HCT116 (cell line): ENCODE measurements around the gene ZZZ3. TPM values are rescaled to one million over a fixed set of nuclear protein-coding genes. Genes with fewer than 3 reads are reported as not detected.
A peak's percentile ranks its signal among the peaks of the same experiment; 100 is the strongest.

Experiments
- ATAC-seq: fragments of 200-7000 bp; cut with Tn5 transposase; 2 replicates; pipeline ENCODE4 v1.9.1; 2020; ENCODE audit warnings: mild to moderate bottlenecking, moderate library complexity
- Bru-seq: library from RNA; stranded (reverse); fragments of 400-500 nt; gene quantifications from one replicate; lab custom pipeline; 2021; lab: Mats Ljungman, UMichigan
- BruChase-seq, 2 experiments: library from RNA; stranded (reverse); fragments of 400-500 nt; gene quantifications; one replicate each; lab custom pipeline; 2021; lab: Mats Ljungman, UMichigan
- BruUV-seq: library from RNA; stranded (reverse); fragments of 400-500 nt; replicated peaks from 2 replicates; lab custom pipeline; 2021; lab: Mats Ljungman, UMichigan
- CTCF ChIA-PET: fragments of 300-600 bp; sonication (Branson Sonifier 250); formaldehyde crosslinking; loops from one replicate; lab custom pipeline; 2021; ENCODE audit warnings: antibody characterized with exemption; lab: Charles Lee
- POLR2A ChIA-PET: fragments of 300-600, 350-600 bp; sonication (Branson Sonifier 250); formaldehyde crosslinking; loops from one replicate; lab custom pipeline; 2021; ENCODE audit warnings: antibody characterized with exemption; lab: Charles Lee
- RAD21 ChIA-PET, 2 experiments: fragments of 300-600 bp; sonication (Branson Sonifier 250); formaldehyde crosslinking; loops; one replicate each; lab custom pipeline; 2023; ENCODE audit warnings: low total read pairs in 2 of 2; ENCODE audit not compliant: uncharacterized antibody in 2 of 2, unreplicated experiment in 2 of 2, low non-redundant PET in 1 of 2; lab: Charles Lee
- DNase-seq: peaks from one replicate; pipeline ENCODE4 v3.0.0-alpha.2; 2010; ENCODE audit warnings: low read depth, low spot score
- H2AFZ ChIP-seq: fragments of 200-600 bp; shearing (Covaris generic), sonication (generic); 2 replicates; pipeline ENCODE4 v1.6.1; 2017; ENCODE audit warnings: low read depth, mixed run types, mixed read lengths, antibody characterized with exemption, low read length; ENCODE audit not compliant: poor library complexity, severe bottlenecking
- H3K27ac ChIP-seq: 2 replicates; pipeline ENCODE4 v1.5.1; 2012; ENCODE audit warnings: low read depth, low read length
- H3K27me3 ChIP-seq: fragments of 200-600 bp; sonication (generic); 2 replicates; pipeline ENCODE4 v1.6.1; 2016; ENCODE audit warnings: mixed run types, low read length, mixed read lengths; ENCODE audit not compliant: insufficient read depth
- H3K36me3 ChIP-seq, 2 experiments: fragments of 200-500 bp in 1 of 2; fragments of 200-600 bp in 1 of 2; sonication (Bioruptor generic) in 1 of 2; sonication (generic) in 1 of 2; 2 replicates each; pipeline versions ENCODE4 v1.5.1 to v1.6.1; 2014 to 2016; ENCODE audit warnings: low read length in 2 of 2, inconsistent platforms in 1 of 2, mixed read lengths in 1 of 2, mixed run types in 1 of 2; ENCODE audit not compliant: insufficient read depth in 2 of 2, control insufficient read depth in 1 of 2
- H3K4me1 ChIP-seq, 2 experiments: fragments of 200-600 bp in 1 of 2; sonication (generic) in 1 of 2; 2 replicates each; pipeline versions ENCODE4 v1.5.1 to v1.6.1; 2012 to 2017; ENCODE audit warnings: low read length in 2 of 2, inconsistent platforms in 1 of 2, mild to moderate bottlenecking in 1 of 2, mixed read lengths in 1 of 2, mixed run types in 1 of 2, moderate library complexity in 1 of 2; ENCODE audit not compliant: insufficient read depth in 2 of 2, control insufficient read depth in 1 of 2
- H3K4me2 ChIP-seq: fragments of 200-600 bp; sonication (generic); 2 replicates; pipeline ENCODE4 v1.6.1; 2017; ENCODE audit warnings: mixed run types, low read length, mixed read lengths
- H3K4me3 ChIP-seq, 2 experiments: fragments of 200-600 bp in 1 of 2; sonication (generic) in 1 of 2; replicated peaks in 1 of 2; 2 replicates each; pipeline ENCODE4 v1.5.1; 2011 to 2016; ENCODE audit warnings: low read length in 2 of 2, control low read depth in 1 of 2, low read depth in 1 of 2, mild to moderate bottlenecking in 1 of 2, mixed read lengths in 1 of 2, mixed run types in 1 of 2
- H3K79me2 ChIP-seq: fragments of 200-600 bp; sonication (generic); 2 replicates; pipeline ENCODE4 v1.6.1; 2017; ENCODE audit warnings: mild to moderate bottlenecking, mixed run types, low read length, moderate library complexity, mixed read lengths; ENCODE audit not compliant: insufficient read depth
- H3K9ac ChIP-seq: fragments of 200-600 bp; sonication (generic); 2 replicates; pipeline ENCODE4 v1.6.1; 2016; ENCODE audit warnings: low read length, mixed read lengths
- H3K9me2 ChIP-seq: fragments of 200-600 bp; sonication (generic), shearing (Covaris generic); 2 replicates; pipeline ENCODE4 v1.6.1; 2017; ENCODE audit warnings: mixed run types, mild to moderate bottlenecking, moderate library complexity; ENCODE audit not compliant: insufficient read depth
- H3K9me3 ChIP-seq, 2 experiments: fragments of 200-500 bp in 1 of 2; fragments of 200-600 bp in 1 of 2; sonication (Bioruptor generic) in 1 of 2; sonication (generic) in 1 of 2; 2 replicates each; pipeline ENCODE4 v1.6.1; 2014 to 2017; ENCODE audit warnings: low read length in 2 of 2, mixed read lengths in 2 of 2, inconsistent platforms in 1 of 2, low read depth in 1 of 2, mild to moderate bottlenecking in 1 of 2, mixed run types in 1 of 2, moderate library complexity in 1 of 2; ENCODE audit not compliant: control insufficient read depth in 1 of 2, insufficient read depth in 1 of 2
- H4K20me1 ChIP-seq: fragments of 200-600 bp; sonication (generic), shearing (Covaris generic); 2 replicates; pipeline ENCODE4 v1.6.1; 2017; ENCODE audit warnings: mixed run types, mild to moderate bottlenecking, moderate library complexity; ENCODE audit not compliant: insufficient read depth
- CBX3 ChIP-seq: IDR thresholded peaks from 2 replicates; pipeline ENCODE4 v1.6.1; 2012; ENCODE audit warnings: low read depth
- CEBPB ChIP-seq: IDR thresholded peaks from 2 replicates; pipeline ENCODE4 v1.6.1; 2012; ENCODE audit warnings: low read depth
- ELF1 ChIP-seq: IDR thresholded peaks from 2 replicates; pipeline ENCODE4 v1.6.1; 2012; ENCODE audit warnings: low read depth, borderline replicate concordance
- EZH2 ChIP-seq: fragments of 200-600 bp; sonication (generic); IDR thresholded peaks from 2 replicates; pipeline ENCODE4 v1.6.1; 2017; ENCODE audit warnings: antibody characterized with exemption, mixed run types
- EZH2phosphoT487 ChIP-seq: fragments of 200-600 bp; IDR thresholded peaks from 2 replicates; pipeline ENCODE4 v1.6.1; 2018; ENCODE audit warnings: antibody characterized with exemption, borderline replicate concordance
- FOSL1 ChIP-seq: IDR thresholded peaks from 2 replicates; pipeline ENCODE4 v1.6.1; 2012; ENCODE audit warnings: low read depth
- JUND ChIP-seq: IDR thresholded peaks from 2 replicates; pipeline ENCODE4 v1.6.1; 2012
- POLR2A ChIP-seq: IDR thresholded peaks from 2 replicates; pipeline ENCODE4 v1.7.0; 2011; ENCODE audit warnings: borderline replicate concordance; ENCODE audit not compliant: insufficient read depth, insufficient read length; ENCODE audit errors: extremely low read depth
- POLR2AphosphoS5 ChIP-seq: IDR thresholded peaks from 2 replicates; pipeline ENCODE4 v1.6.1; 2011; ENCODE audit warnings: mild to moderate bottlenecking, low read depth, low read length, moderate library complexity
- SIN3A ChIP-seq: IDR thresholded peaks from 2 replicates; pipeline ENCODE4 v1.6.1; 2012; ENCODE audit warnings: low read depth
- SRF ChIP-seq: IDR thresholded peaks from 2 replicates; pipeline ENCODE4 v1.6.1; 2012; ENCODE audit warnings: low read depth
- TCF7L2 ChIP-seq: IDR thresholded peaks from 2 replicates; pipeline ENCODE4 v1.7.0; 2011; ENCODE audit warnings: borderline replicate concordance, inconsistent platforms; ENCODE audit not compliant: insufficient read depth, insufficient read length; ENCODE audit errors: extremely low read depth
- YY1 ChIP-seq: IDR thresholded peaks from 2 replicates; pipeline ENCODE4 v1.6.1; 2011; ENCODE audit warnings: low read length, low read depth, moderate library complexity, mild to moderate bottlenecking; ENCODE audit not compliant: insufficient replicate concordance; ENCODE audit errors: extremely low read depth
- ZFX ChIP-seq: fragments of 450-650 bp; IDR thresholded peaks from 2 replicates; pipeline ENCODE4 v1.6.1; 2017
- ZNF274 ChIP-seq: fragments of 200-500 bp; sonication (Bioruptor generic); IDR thresholded peaks from 2 replicates; pipeline ENCODE4 v1.6.1; 2014; ENCODE audit warnings: mild to moderate bottlenecking, low read depth, low read length, inconsistent platforms
- intact Hi-C: fragments of 100-400 bp; cut with micrococcal nuclease; formaldehyde crosslinking; loops from 2 replicates; pipeline ENCODE4 v1.10.0; 2022
- long read RNA-seq: library from polyadenylated mRNA; unstranded; transcript quantifications from one replicate; pipeline ENCODE4 v2.0.0, GENCODE V29; 2021; ENCODE audit not compliant: unreplicated experiment
- polyA plus RNA-seq: library from polyadenylated mRNA; unstranded; fragments of >200 nt; gene quantifications from 2 replicates; pipeline ENCODE4 v1.2.1, GENCODE V29; 2012; ENCODE audit warnings: missing spikeins
- total RNA-seq: library from RNA; stranded (reverse); gene quantifications from one replicate; pipeline ENCODE4 v1.2.1, GENCODE V29; 2021; ENCODE audit not compliant: unreplicated experiment
- TF ChIP-seq, protein P1 (sequence below): IDR thresholded peaks from 2 replicates; pipeline ENCODE4 v1.6.1; 2012
- TF ChIP-seq, protein P2 (sequence below): IDR thresholded peaks from 2 replicates; pipeline ENCODE4 v1.6.1; 2011; ENCODE audit warnings: mild to moderate bottlenecking, low read length, moderate library complexity; ENCODE audit not compliant: insufficient replicate concordance; ENCODE audit errors: extremely low read depth
- TF ChIP-seq, protein P3 (sequence below): IDR thresholded peaks from 2 replicates; pipeline ENCODE4 v1.6.1; 2012; ENCODE audit warnings: low read depth
- TF ChIP-seq, protein P4 (sequence below): IDR thresholded peaks from 2 replicates; pipeline ENCODE4 v1.6.1; 2012

Gene ZZZ3
- 48.9 TPM for total RNA-seq
- polyA plus RNA-seq = 13.5 and 18.9 TPM in 2 replicates
- percentile 95 among the genes with signal in this experiment for Bru-seq, nascent RNA
- BruChase-seq, experiment 1, labeled RNA remaining after a 6-hour chase = percentile 84 among the genes with signal in this experiment
- percentile 90 among the genes with signal in this experiment for BruChase-seq, experiment 2, labeled RNA remaining after a 2-hour chase
- long read RNA-seq, full-length matches to known transcripts = 18 of 131 reads
- long read RNA-seq, partial matches to known transcripts = 4 of 131 reads
- long read RNA-seq, other reads (novel, unspliced or antisense) = 109 of 131 reads

DNA sequence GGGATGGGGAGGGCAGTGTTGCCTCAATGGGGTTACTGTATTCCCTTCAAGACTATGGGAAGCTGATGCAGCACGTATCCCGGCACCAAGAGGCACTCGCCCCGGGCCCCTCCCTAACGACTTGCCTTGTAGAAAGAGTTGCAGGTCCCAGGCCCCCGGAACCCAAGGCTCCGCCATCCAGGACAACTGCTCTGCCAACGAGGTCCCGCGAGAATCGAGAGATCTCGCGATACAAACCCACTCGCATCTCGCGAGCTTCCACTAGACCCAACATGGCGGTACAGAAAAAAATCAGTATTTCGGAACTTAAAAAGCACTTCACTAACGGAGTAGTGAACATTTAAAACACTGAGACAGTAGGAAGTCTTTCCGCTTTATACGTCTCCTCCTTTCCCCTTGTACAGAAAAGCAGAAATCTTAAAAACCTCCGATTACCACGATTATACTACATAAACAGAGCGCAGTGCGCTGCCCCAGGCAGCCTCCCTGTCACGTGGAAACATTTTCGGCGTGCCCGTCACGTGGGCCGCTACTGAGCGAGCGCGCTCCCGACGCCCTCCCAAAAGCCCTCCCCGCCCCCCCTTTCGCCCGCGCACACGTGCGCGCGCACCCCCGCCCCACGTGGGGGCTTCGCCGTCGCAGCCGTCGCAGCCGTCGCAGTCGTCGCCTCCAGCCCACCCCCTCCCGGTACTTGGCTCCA is at the start of gene ZZZ3:
Gene ZZZ3, minus strand, starts transcription at position 199 of the 700 bp plus-strand sequence. CDS start 49,304 bp downstream, outside the sequence.
- peak; percentile 74 for ATAC-seq
- no TSS peak for BruUV-seq
- RAD21 ChIA-PET = interaction anchor here in 1 of 2 experiments (0.6 kb wide), 1 partner anchor 412 kb away, joined by 3 read pairs; no protein-coding TSS in a partner anchor
- TF ChIP-seq, protein P1, sequence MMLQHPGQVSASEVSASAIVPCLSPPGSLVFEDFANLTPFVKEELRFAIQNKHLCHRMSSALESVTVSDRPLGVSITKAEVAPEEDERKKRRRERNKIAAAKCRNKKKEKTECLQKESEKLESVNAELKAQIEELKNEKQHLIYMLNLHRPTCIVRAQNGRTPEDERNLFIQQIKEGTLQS = no peak; the same call in 1 of the 2 replicates
- peak; percentile 48 for TF ChIP-seq POLR2A
- TF ChIP-seq, protein P2, sequence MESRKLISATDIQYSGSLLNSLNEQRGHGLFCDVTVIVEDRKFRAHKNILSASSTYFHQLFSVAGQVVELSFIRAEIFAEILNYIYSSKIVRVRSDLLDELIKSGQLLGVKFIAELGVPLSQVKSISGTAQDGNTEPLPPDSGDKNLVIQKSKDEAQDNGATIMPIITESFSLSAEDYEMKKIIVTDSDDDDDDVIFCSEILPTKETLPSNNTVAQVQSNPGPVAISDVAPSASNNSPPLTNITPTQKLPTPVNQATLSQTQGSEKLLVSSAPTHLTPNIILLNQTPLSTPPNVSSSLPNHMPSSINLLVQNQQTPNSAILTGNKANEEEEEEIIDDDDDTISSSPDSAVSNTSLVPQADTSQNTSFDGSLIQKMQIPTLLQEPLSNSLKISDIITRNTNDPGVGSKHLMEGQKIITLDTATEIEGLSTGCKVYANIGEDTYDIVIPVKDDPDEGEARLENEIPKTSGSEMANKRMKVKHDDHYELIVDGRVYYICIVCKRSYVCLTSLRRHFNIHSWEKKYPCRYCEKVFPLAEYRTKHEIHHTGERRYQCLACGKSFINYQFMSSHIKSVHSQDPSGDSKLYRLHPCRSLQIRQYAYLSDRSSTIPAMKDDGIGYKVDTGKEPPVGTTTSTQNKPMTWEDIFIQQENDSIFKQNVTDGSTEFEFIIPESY = peak; percentile 98
- TF ChIP-seq, protein P3, sequence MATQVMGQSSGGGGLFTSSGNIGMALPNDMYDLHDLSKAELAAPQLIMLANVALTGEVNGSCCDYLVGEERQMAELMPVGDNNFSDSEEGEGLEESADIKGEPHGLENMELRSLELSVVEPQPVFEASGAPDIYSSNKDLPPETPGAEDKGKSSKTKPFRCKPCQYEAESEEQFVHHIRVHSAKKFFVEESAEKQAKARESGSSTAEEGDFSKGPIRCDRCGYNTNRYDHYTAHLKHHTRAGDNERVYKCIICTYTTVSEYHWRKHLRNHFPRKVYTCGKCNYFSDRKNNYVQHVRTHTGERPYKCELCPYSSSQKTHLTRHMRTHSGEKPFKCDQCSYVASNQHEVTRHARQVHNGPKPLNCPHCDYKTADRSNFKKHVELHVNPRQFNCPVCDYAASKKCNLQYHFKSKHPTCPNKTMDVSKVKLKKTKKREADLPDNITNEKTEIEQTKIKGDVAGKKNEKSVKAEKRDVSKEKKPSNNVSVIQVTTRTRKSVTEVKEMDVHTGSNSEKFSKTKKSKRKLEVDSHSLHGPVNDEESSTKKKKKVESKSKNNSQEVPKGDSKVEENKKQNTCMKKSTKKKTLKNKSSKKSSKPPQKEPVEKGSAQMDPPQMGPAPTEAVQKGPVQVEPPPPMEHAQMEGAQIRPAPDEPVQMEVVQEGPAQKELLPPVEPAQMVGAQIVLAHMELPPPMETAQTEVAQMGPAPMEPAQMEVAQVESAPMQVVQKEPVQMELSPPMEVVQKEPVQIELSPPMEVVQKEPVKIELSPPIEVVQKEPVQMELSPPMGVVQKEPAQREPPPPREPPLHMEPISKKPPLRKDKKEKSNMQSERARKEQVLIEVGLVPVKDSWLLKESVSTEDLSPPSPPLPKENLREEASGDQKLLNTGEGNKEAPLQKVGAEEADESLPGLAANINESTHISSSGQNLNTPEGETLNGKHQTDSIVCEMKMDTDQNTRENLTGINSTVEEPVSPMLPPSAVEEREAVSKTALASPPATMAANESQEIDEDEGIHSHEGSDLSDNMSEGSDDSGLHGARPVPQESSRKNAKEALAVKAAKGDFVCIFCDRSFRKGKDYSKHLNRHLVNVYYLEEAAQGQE = no peak
- TF ChIP-seq YY1 = peak; percentile 93
- TF ChIP-seq EZH2 = no peak
- TF ChIP-seq SIN3A = peak; percentile 75; the same call in 1 of the 2 replicates
- TF ChIP-seq, protein P4, sequence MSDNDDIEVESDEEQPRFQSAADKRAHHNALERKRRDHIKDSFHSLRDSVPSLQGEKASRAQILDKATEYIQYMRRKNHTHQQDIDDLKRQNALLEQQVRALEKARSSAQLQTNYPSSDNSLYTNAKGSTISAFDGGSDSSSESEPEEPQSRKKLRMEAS = peak; percentile 88
- TF ChIP-seq EZH2phosphoT487 = no peak
- no peak for TF ChIP-seq CEBPB
- TF ChIP-seq CBX3 = peak; percentile 85
- TF ChIP-seq ELF1 = no peak; the same call in 1 of the 2 replicates
- TF ChIP-seq TCF7L2 = no peak
- TF ChIP-seq ZNF274 = no peak
- no peak; the same call in 1 of the 2 replicates for TF ChIP-seq ZFX
- TF ChIP-seq SRF = 0 out of 2 replicates have a peak, but pooled peaks have one; percentile 22
- peak; percentile 87 for TF ChIP-seq POLR2AphosphoS5
- no peak for TF ChIP-seq FOSL1
- peak; percentile 37 for TF ChIP-seq JUND

More for the DNA sequence above, at the start of gene ZZZ3:
- no peaks in the 10 kb centered on the region for H3K36me3 ChIP-seq
- peaks cover 50% of the 10 kb centered on the region for H3K79me2 ChIP-seq
- H3K9me2 ChIP-seq = no peaks in the 10 kb centered on the region
- peak; percentile 94 for DNase-seq
- peak within 1 kb of the TSS; percentile 88 for H3K9ac ChIP-seq
- peak within 1 kb of the TSS; percentile 77 for H2AFZ ChIP-seq
- ChIA-PET CTCF (interaction anchor here (0.7 to 1.4 kb wide), 3 partner anchors 146 to 400 kb away, joined by 3 to 4 read pairs (median 3); no protein-coding TSS in a partner anchor), POLR2A (interaction anchor here (0.5 to 1.0 kb wide), 7 partner anchors 9 to 1022 kb away, joined by 3 to 6 read pairs (median 3); partner anchors contain the start of gene MIGA1)
- H3K27ac ChIP-seq = peak within 1 kb of the TSS; percentile 96
- peaks cover 0 to 29% of the 10 kb centered on the region in 2 experiments; a peak in 2 of 4 replicates for H3K4me1 ChIP-seq
- H4K20me1 ChIP-seq = peaks cover 21% of the 10 kb centered on the region; the same call in 1 of the 2 replicates
- H3K4me3 ChIP-seq = peak within 1 kb of the TSS; percentile 82 to 97
- H3K9me3 ChIP-seq = no peaks in the 10 kb centered on the region
- no peaks in the 10 kb centered on the region for H3K27me3 ChIP-seq
- peak within 1 kb of the TSS; percentile 94 for H3K4me2 ChIP-seq
- intact Hi-C loops = loop anchor here (1.0 to 10.0 kb wide), 4 partner anchors 97 to 534 kb away; partner anchors contain the start of gene MIGA1
